ENCODE results near the gene ELF2.

GRCh38 chr4:139082750-139083606 is 94.0 kb downstream of the ELF2 start:
- TF ChIP-seq CTCF (IDR thresholded peaks at IDR 0.05): peak in 1 of 6 experiments; percentile 7
- TF ChIP-seq POLR2A (IDR thresholded peaks at IDR 0.05): peak in 2 of 4 donors; percentile 55 to 65
- TF ChIP-seq EP300 (IDR thresholded peaks at IDR 0.05): peak in 1 of 4 donors; percentile 14
